Activated T-cell treated with anti-CD3 and anti-CD28 coated beads, Interleukin-2, amount 50 U/mL, for 72 hours (primary cell): ENCODE results near the gene RBFOX2. TPM values are rescaled to one million over a fixed set of nuclear protein-coding genes. Genes with fewer than 3 reads are reported as not detected.

Experiments used
- ATAC-seq, 2 donors: fragments of 150-1000 bp; cut with Tn5 transposase; replicated peaks in 1 of 2; 2 replicates each; pipeline ENCODE4 v1.10.0; 2021; ENCODE audit warnings: moderate library complexity in 2 of 2, mild to moderate bottlenecking in 1 of 2
- DNase-seq, 2 donors: peaks; one replicate each; pipeline ENCODE4 v3.0.0; 2021 to 2022; ENCODE audit warnings: mixed read lengths in 1 of 2
- H3K27ac Mint-ChIP-seq: one replicate; pipeline ENCODE4 v1.8.0; 2022; ENCODE audit warnings: mild to moderate bottlenecking, moderate library complexity, mixed read lengths
- H3K27me3 Mint-ChIP-seq: one replicate; pipeline ENCODE4 v1.8.0; 2022; ENCODE audit warnings: low read depth, mixed read lengths
- H3K36me3 Mint-ChIP-seq, 2 donors: one replicate each; pipeline ENCODE4 v1.8.0; 2022; ENCODE audit warnings: mixed read lengths in 2 of 2, mild to moderate bottlenecking in 1 of 2; ENCODE audit not compliant: insufficient read depth in 2 of 2
- H3K4me1 Mint-ChIP-seq: one replicate; pipeline ENCODE4 v1.8.0; 2022; ENCODE audit warnings: low read depth, mixed read lengths
- H3K4me3 Mint-ChIP-seq, 2 donors: one replicate each; pipeline ENCODE4 v1.8.0; 2022; ENCODE audit warnings: mild to moderate bottlenecking in 2 of 2, mixed read lengths in 2 of 2, moderate library complexity in 2 of 2
- H3K9me3 Mint-ChIP-seq, 2 donors: one replicate each; pipeline ENCODE4 v1.8.0; 2022; ENCODE audit warnings: mixed read lengths in 2 of 2
- total RNA-seq, 2 donors: library from RNA; stranded (reverse); gene quantifications; one replicate each; pipeline ENCODE4 v1.2.3, GENCODE V29; 2022

Gene RBFOX2
- total RNA-seq, 2 donors from 2014 or later = 2.3 to 4.4 TPM

- no peaks in the 10 kb centered on the region for H3K4me1 Mint-ChIP-seq
- H3K27ac Mint-ChIP-seq = no peak overlapping the region
- H3K9me3 Mint-ChIP-seq = no peaks in the 10 kb centered on the region
- peaks cover 7% of the 10 kb centered on the region for H3K27me3 Mint-ChIP-seq
- no peak overlapping the region for H3K4me3 Mint-ChIP-seq
- DNase-seq = no peak
- no peaks in the 10 kb centered on the region for H3K36me3 Mint-ChIP-seq
- no peak for ATAC-seq
These were observed 56.1 kb downstream of the RBFOX2 start for GRCh38 chr22:35972559-35972958.

- Mint-ChIP-seq H3K36me3 (no peaks in the 10 kb centered on the region), H3K27me3 (peaks cover 7% of the 10 kb centered on the region), H3K4me1 (no peaks in the 10 kb centered on the region), H3K4me3 (no peak overlapping the region), H3K9me3 (no peaks in the 10 kb centered on the region), H3K27ac (no peak overlapping the region)
- DNase-seq (no peak), ATAC-seq (no peak)
These were observed 57.0 kb downstream of the RBFOX2 start for GRCh38 chr22:35971456-35972119.

GRCh38 chr22:35970616-35971455 is 57.8 kb downstream of the RBFOX2 start:
- peaks cover 7% of the 10 kb centered on the region for H3K27me3 Mint-ChIP-seq
- no peak for ATAC-seq
- DNase-seq = no peak
- H3K4me1 Mint-ChIP-seq = no peaks in the 10 kb centered on the region
- no peak overlapping the region for H3K27ac Mint-ChIP-seq
- no peak overlapping the region for H3K4me3 Mint-ChIP-seq
- no peaks in the 10 kb centered on the region for H3K36me3 Mint-ChIP-seq
- H3K9me3 Mint-ChIP-seq = no peaks in the 10 kb centered on the region

- H3K27ac Mint-ChIP-seq = no peak overlapping the region
- no peak for ATAC-seq
These were observed 61.6 kb downstream of the RBFOX2 start for GRCh38 chr22:35967046-35967397.

GRCh38 chr22:35966314-35967045 is 62.1 kb downstream of the RBFOX2 start:
- Mint-ChIP-seq H3K4me3 (no peak overlapping the region), H3K27ac (no peak overlapping the region), H3K27me3 (no peaks in the 10 kb centered on the region), H3K4me1 (no peaks in the 10 kb centered on the region), H3K36me3 (no peaks in the 10 kb centered on the region), H3K9me3 (no peaks in the 10 kb centered on the region)
- DNase-seq (no peak), ATAC-seq (no peak)

More at GRCh38 chr22:35967046-35967397, 61.6 kb downstream of the RBFOX2 start:
- Mint-ChIP-seq H3K9me3 (no peaks in the 10 kb centered on the region), H3K27me3 (no peaks in the 10 kb centered on the region), H3K4me3 (no peak overlapping the region), H3K36me3 (no peaks in the 10 kb centered on the region), H3K4me1 (no peaks in the 10 kb centered on the region)
- DNase-seq = no peak

GRCh38 chr22:35963237-35963810 is 65.3 kb downstream of the RBFOX2 start:
- no peaks in the 10 kb centered on the region for H3K27me3 Mint-ChIP-seq
- no peak overlapping the region for H3K27ac Mint-ChIP-seq
- no peak for ATAC-seq
- no peak for DNase-seq
- H3K9me3 Mint-ChIP-seq = no peaks in the 10 kb centered on the region
- no peak overlapping the region for H3K4me3 Mint-ChIP-seq
- H3K36me3 Mint-ChIP-seq = no peaks in the 10 kb centered on the region
- no peaks in the 10 kb centered on the region for H3K4me1 Mint-ChIP-seq

GRCh38 chr22:35961480-35962295 is 66.9 kb downstream of the RBFOX2 start:
- no peak for DNase-seq
- no peak for ATAC-seq
- no peak overlapping the region for H3K4me3 Mint-ChIP-seq
- no peaks in the 10 kb centered on the region for H3K36me3 Mint-ChIP-seq
- H3K9me3 Mint-ChIP-seq = no peaks in the 10 kb centered on the region
- no peaks in the 10 kb centered on the region for H3K27me3 Mint-ChIP-seq
- no peaks in the 10 kb centered on the region for H3K4me1 Mint-ChIP-seq
- no peak overlapping the region for H3K27ac Mint-ChIP-seq

GRCh38 chr22:35960854-35961253 is 67.8 kb downstream of the RBFOX2 start:
- DNase-seq (no peak), ATAC-seq (no peak)
- Mint-ChIP-seq H3K27me3 (no peaks in the 10 kb centered on the region), H3K36me3 (no peaks in the 10 kb centered on the region), H3K4me1 (no peaks in the 10 kb centered on the region), H3K9me3 (no peaks in the 10 kb centered on the region), H3K4me3 (no peak overlapping the region), H3K27ac (no peak overlapping the region)

- no peak for DNase-seq
- no peak for ATAC-seq
- no peak overlapping the region for H3K27ac Mint-ChIP-seq
- no peaks in the 10 kb centered on the region for H3K4me1 Mint-ChIP-seq
- no peaks in the 10 kb centered on the region for H3K36me3 Mint-ChIP-seq
- H3K9me3 Mint-ChIP-seq = no peaks in the 10 kb centered on the region
- H3K27me3 Mint-ChIP-seq = no peaks in the 10 kb centered on the region
- no peak overlapping the region for H3K4me3 Mint-ChIP-seq
These were observed 69.4 kb downstream of the RBFOX2 start for GRCh38 chr22:35959121-35959800.

GRCh38 chr22:35958334-35958733 is 70.3 kb downstream of the RBFOX2 start:
- no peaks in the 10 kb centered on the region for H3K4me1 Mint-ChIP-seq
- no peak overlapping the region for H3K27ac Mint-ChIP-seq
- no peaks in the 10 kb centered on the region for H3K36me3 Mint-ChIP-seq
- H3K9me3 Mint-ChIP-seq = no peaks in the 10 kb centered on the region
- DNase-seq (no peak), ATAC-seq (no peak)
- no peaks in the 10 kb centered on the region for H3K27me3 Mint-ChIP-seq
- H3K4me3 Mint-ChIP-seq = no peak overlapping the region

GRCh38 chr22:35957589-35957988 is 71.0 kb downstream of the RBFOX2 start:
- DNase-seq = no peak
- no peak for ATAC-seq
- Mint-ChIP-seq H3K4me1 (no peaks in the 10 kb centered on the region), H3K36me3 (no peaks in the 10 kb centered on the region), H3K27ac (no peak overlapping the region), H3K27me3 (no peaks in the 10 kb centered on the region), H3K4me3 (no peak overlapping the region), H3K9me3 (no peaks in the 10 kb centered on the region)

GRCh38 chr22:35956850-35957249 is 71.8 kb downstream of the RBFOX2 start:
- Mint-ChIP-seq H3K9me3 (no peaks in the 10 kb centered on the region), H3K27ac (no peak overlapping the region), H3K27me3 (no peaks in the 10 kb centered on the region), H3K4me1 (no peaks in the 10 kb centered on the region), H3K36me3 (no peaks in the 10 kb centered on the region), H3K4me3 (no peak overlapping the region)
- DNase-seq = no peak
- peak in 1 of 2 donors; percentile 15 for ATAC-seq
